ENCODE results near the gene UBE2S. TPM values are rescaled to one million over a fixed set of nuclear protein-coding genes. Genes with fewer than 3 reads are reported as not detected.
A peak's percentile ranks its signal among the peaks of the same experiment; 100 is the strongest.

Gene UBE2S
- total RNA-seq, 1 donor from 2014 or later: 53.4 TPM

- peaks cover 7% of the 10 kb centered on the region for H3K27me3 ChIP-seq (ENCODE audit: control insufficient read depth, insufficient read depth, low read length)
- TF ChIP-seq, protein P1, sequence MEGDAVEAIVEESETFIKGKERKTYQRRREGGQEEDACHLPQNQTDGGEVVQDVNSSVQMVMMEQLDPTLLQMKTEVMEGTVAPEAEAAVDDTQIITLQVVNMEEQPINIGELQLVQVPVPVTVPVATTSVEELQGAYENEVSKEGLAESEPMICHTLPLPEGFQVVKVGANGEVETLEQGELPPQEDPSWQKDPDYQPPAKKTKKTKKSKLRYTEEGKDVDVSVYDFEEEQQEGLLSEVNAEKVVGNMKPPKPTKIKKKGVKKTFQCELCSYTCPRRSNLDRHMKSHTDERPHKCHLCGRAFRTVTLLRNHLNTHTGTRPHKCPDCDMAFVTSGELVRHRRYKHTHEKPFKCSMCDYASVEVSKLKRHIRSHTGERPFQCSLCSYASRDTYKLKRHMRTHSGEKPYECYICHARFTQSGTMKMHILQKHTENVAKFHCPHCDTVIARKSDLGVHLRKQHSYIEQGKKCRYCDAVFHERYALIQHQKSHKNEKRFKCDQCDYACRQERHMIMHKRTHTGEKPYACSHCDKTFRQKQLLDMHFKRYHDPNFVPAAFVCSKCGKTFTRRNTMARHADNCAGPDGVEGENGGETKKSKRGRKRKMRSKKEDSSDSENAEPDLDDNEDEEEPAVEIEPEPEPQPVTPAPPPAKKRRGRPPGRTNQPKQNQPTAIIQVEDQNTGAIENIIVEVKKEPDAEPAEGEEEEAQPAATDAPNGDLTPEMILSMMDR (IDR thresholded peaks at IDR 0.05; ENCODE audit: insufficient read depth, low read length, poor library complexity, severe bottlenecking): no peak
- DNase-seq (ENCODE audit: low read depth): no peak
Measured at GRCh38 chr19:55373993-55374757, 33.4 kb downstream of the UBE2S start.

GRCh38 chr19:55373306-55373992 lies 34.1 kb downstream of the UBE2S start:
- TF ChIP-seq, protein P1 (IDR thresholded peaks at IDR 0.05; ENCODE audit: insufficient read depth, low read length, poor library complexity, severe bottlenecking): no peak

More at GRCh38 chr19:55373993-55374757, 33.4 kb downstream of the UBE2S start:
- H3K36me3 ChIP-seq (ENCODE audit: control insufficient read depth, insufficient read depth, low read length): no peaks in the 10 kb centered on the region
- H3K4me3 ChIP-seq (ENCODE audit: low read depth, low read length): no peak overlapping the region

GRCh38 chr19:55372316-55373081 lies 35.1 kb downstream of the UBE2S start:
- H3K36me3 ChIP-seq (ENCODE audit: control insufficient read depth, insufficient read depth, low read length): no peaks in the 10 kb centered on the region
- TF ChIP-seq, protein P1 (IDR thresholded peaks at IDR 0.05; ENCODE audit: insufficient read depth, low read length, poor library complexity, severe bottlenecking): no peak
- H3K4me3 ChIP-seq (ENCODE audit: low read depth, low read length): no peak overlapping the region
- no peak for DNase-seq (ENCODE audit: low read depth)
- peaks cover 2% of the 10 kb centered on the region for H3K27me3 ChIP-seq (ENCODE audit: control insufficient read depth, insufficient read depth, low read length)

More at GRCh38 chr19:55373306-55373992, 34.1 kb downstream of the UBE2S start:
- Histone ChIP-seq H3K36me3 (ENCODE audit: control insufficient read depth, insufficient read depth, low read length) (no peaks in the 10 kb centered on the region), H3K4me3 (ENCODE audit: low read depth, low read length) (no peak overlapping the region), H3K27me3 (ENCODE audit: control insufficient read depth, insufficient read depth, low read length) (peaks cover 7% of the 10 kb centered on the region)
- DNase-seq (ENCODE audit: low read depth): no peak

DNA sequence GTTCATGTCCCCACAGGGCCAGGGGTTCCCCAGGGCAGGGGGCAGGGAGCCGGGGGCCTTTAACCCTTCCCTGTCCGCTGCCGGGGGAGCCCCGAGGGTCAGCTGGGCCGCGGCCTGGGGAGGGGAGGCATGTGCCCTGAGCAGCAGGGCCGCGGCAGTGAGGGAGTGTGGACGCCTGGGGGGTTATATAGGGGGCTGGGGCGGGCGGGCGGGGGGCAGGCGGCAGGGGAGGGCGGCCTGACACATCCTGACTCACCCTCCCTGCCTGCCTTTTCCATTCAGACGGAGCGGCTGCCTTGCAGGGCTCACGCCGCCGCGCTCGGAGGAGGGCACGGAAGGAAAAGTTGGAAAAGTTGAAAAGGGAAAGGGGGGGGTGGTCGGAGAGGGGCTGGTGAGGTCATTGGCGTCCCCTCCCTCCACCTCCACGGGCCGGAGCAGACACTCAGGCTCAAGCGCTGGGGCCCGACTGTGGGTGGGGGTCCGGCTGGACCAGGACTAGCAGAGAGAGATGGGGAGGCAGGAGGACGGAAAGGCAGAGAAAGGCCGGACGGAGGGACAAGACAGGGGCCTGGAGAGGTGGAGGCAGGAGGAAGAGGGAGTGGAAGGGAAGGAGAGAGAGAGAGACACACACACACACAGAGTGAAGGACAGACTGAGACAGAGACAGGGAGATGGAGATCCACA lies 37.1 kb downstream of the UBE2S start, which contains the start of gene IL11:
Gene IL11 (minus strand): TSS at position 159 of the 684 bp plus-strand sequence. CDS start 153 bp downstream, at position 6.
- Histone ChIP-seq H3K4me3 (ENCODE audit: low read depth, low read length) (peak within 1 kb of the TSS; percentile 67), H3K27me3 (ENCODE audit: control insufficient read depth, insufficient read depth, low read length) (no peaks in the 10 kb centered on the region), H3K36me3 (ENCODE audit: control insufficient read depth, insufficient read depth, low read length) (no peaks in the 10 kb centered on the region)
- DNase-seq (ENCODE audit: low read depth): no peak
- TF ChIP-seq, protein P1 (IDR thresholded peaks at IDR 0.05; ENCODE audit: insufficient read depth, low read length, poor library complexity, severe bottlenecking): no peak

- DNase-seq (ENCODE audit: low read depth): no peak
- TF ChIP-seq, protein P1 (IDR thresholded peaks at IDR 0.05; ENCODE audit: insufficient read depth, low read length, poor library complexity, severe bottlenecking): no peak
- H3K36me3 ChIP-seq (ENCODE audit: control insufficient read depth, insufficient read depth, low read length): no peaks in the 10 kb centered on the region
- peak overlapping the region; percentile 67 for H3K4me3 ChIP-seq (ENCODE audit: low read depth, low read length)
- no peaks in the 10 kb centered on the region for H3K27me3 ChIP-seq (ENCODE audit: control insufficient read depth, insufficient read depth, low read length)
Measured at GRCh38 chr19:55369653-55370304, 37.8 kb downstream of the UBE2S start.
